Measurements from ENCODE around the gene TMUB1. TPM values are rescaled to one million over a fixed set of nuclear protein-coding genes. Genes with fewer than 3 reads are reported as not detected.

Gene TMUB1
- polyA plus RNA-seq, 1 donor from 2014 or later, result 72.6 TPM

GRCh38 chr7:151100921-151101320 is 17.6 kb upstream of the TMUB1 start:
- no peaks in the 10 kb centered on the region for H3K27me3 Mint-ChIP-seq
- H3K4me3 Mint-ChIP-seq, result no peak overlapping the region
- H3K4me1 Mint-ChIP-seq, result no peaks in the 10 kb centered on the region
- H3K27ac Mint-ChIP-seq, result no peak overlapping the region
- no peaks in the 10 kb centered on the region for H3K9me3 Mint-ChIP-seq
- H3K36me3 Mint-ChIP-seq, result peaks cover 2% of the 10 kb centered on the region

- Mint-ChIP-seq H3K27ac (no peak overlapping the region), H3K36me3 (no peaks in the 10 kb centered on the region), H3K27me3 (no peaks in the 10 kb centered on the region), H3K4me1 (no peaks in the 10 kb centered on the region), H3K4me3 (peak overlapping the region in 1 of 4 donors; percentile 63), H3K9me3 (no peaks in the 10 kb centered on the region)
Observed at GRCh38 chr7:151099486-151100211, 16.4 kb upstream of the TMUB1 start.

GRCh38 chr7:151095828-151096475 is 12.7 kb upstream of the TMUB1 start:
- Mint-ChIP-seq H3K27me3 (no peaks in the 10 kb centered on the region), H3K4me3 (no peak overlapping the region), H3K9me3 (no peaks in the 10 kb centered on the region), H3K36me3 (no peaks in the 10 kb centered on the region), H3K4me1 (peaks cover 0 to 3% (median 2%) of the 10 kb centered on the region in 3 donors), H3K27ac (no peak overlapping the region)

- H3K4me1 Mint-ChIP-seq, result peaks cover 0 to 3% (median 2%) of the 10 kb centered on the region in 3 donors
- no peak overlapping the region for H3K4me3 Mint-ChIP-seq
Observed at GRCh38 chr7:151095123-151095797, 12.0 kb upstream of the TMUB1 start.

GRCh38 chr7:151094675-151095074 is 11.4 kb upstream of the TMUB1 start:
- Mint-ChIP-seq H3K9me3 (no peaks in the 10 kb centered on the region), H3K36me3 (no peaks in the 10 kb centered on the region), H3K4me1 (peaks cover 0 to 3% (median 2%) of the 10 kb centered on the region in 3 donors), H3K27me3 (no peaks in the 10 kb centered on the region), H3K4me3 (no peak overlapping the region), H3K27ac (peak overlapping the region in 1 of 3 donors; percentile 85)

More at GRCh38 chr7:151095123-151095797, 12.0 kb upstream of the TMUB1 start:
- Mint-ChIP-seq H3K27ac (peak overlapping the region in 1 of 3 donors; percentile 85), H3K9me3 (no peaks in the 10 kb centered on the region), H3K27me3 (no peaks in the 10 kb centered on the region), H3K36me3 (no peaks in the 10 kb centered on the region)

GRCh38 chr7:151093748-151094147 is 10.5 kb upstream of the TMUB1 start:
- no peak overlapping the region for H3K4me3 Mint-ChIP-seq
- no peak overlapping the region for H3K27ac Mint-ChIP-seq
- H3K36me3 Mint-ChIP-seq, result no peaks in the 10 kb centered on the region
- H3K27me3 Mint-ChIP-seq, result no peaks in the 10 kb centered on the region
- no peaks in the 10 kb centered on the region for H3K9me3 Mint-ChIP-seq
- peaks cover 0 to 9% (median 4%) of the 10 kb centered on the region in 3 donors for H3K4me1 Mint-ChIP-seq

- Mint-ChIP-seq H3K4me3 (no peak overlapping the region), H3K27ac (no peak overlapping the region), H3K27me3 (no peaks in the 10 kb centered on the region), H3K9me3 (no peaks in the 10 kb centered on the region), H3K36me3 (no peaks in the 10 kb centered on the region), H3K4me1 (peaks cover 0 to 12% (median 9%) of the 10 kb centered on the region in 3 donors)
Observed at GRCh38 chr7:151091988-151092387, 8.7 kb upstream of the TMUB1 start.

GRCh38 chr7:151091431-151091830 is 8.1 kb upstream of the TMUB1 start:
- H3K9me3 Mint-ChIP-seq, result no peaks in the 10 kb centered on the region
- H3K4me1 Mint-ChIP-seq, result peaks cover 0 to 12% (median 9%) of the 10 kb centered on the region in 3 donors
- peak overlapping the region in 1 of 3 donors; percentile 26 for H3K27ac Mint-ChIP-seq
- H3K4me3 Mint-ChIP-seq, result peak overlapping the region in 2 of 4 donors; percentile 2 to 33
- H3K36me3 Mint-ChIP-seq, result no peaks in the 10 kb centered on the region
- no peaks in the 10 kb centered on the region for H3K27me3 Mint-ChIP-seq

- Mint-ChIP-seq H3K36me3 (no peaks in the 10 kb centered on the region), H3K9me3 (no peaks in the 10 kb centered on the region), H3K27me3 (no peaks in the 10 kb centered on the region), H3K27ac (peak overlapping the region in 2 of 3 donors; percentile 23 to 26), H3K4me3 (peak overlapping the region in 1 of 4 donors; percentile 2), H3K4me1 (peaks cover 0 to 12% (median 9%) of the 10 kb centered on the region in 3 donors)
Observed at GRCh38 chr7:151091003-151091402, 7.7 kb upstream of the TMUB1 start.

- H3K36me3 Mint-ChIP-seq, result no peaks in the 10 kb centered on the region
- H3K4me3 Mint-ChIP-seq, result peak overlapping the region in 1 of 4 donors; percentile 20
- peaks cover 1 to 16% (median 14%) of the 10 kb centered on the region in 3 donors for H3K4me1 Mint-ChIP-seq
- H3K27ac Mint-ChIP-seq, result peak overlapping the region in 1 of 3 donors; percentile 84
- no peaks in the 10 kb centered on the region for H3K27me3 Mint-ChIP-seq
- H3K9me3 Mint-ChIP-seq, result no peaks in the 10 kb centered on the region
Observed at GRCh38 chr7:151089893-151090730, 6.8 kb upstream of the TMUB1 start.

- no peaks in the 10 kb centered on the region for H3K36me3 Mint-ChIP-seq
- no peaks in the 10 kb centered on the region for H3K27me3 Mint-ChIP-seq
- peak overlapping the region; percentile 56 to 85 (median 70) for H3K4me3 Mint-ChIP-seq
- H3K4me1 Mint-ChIP-seq, result peaks cover 6 to 19% (median 18%) of the 10 kb centered on the region in 3 donors
- H3K9me3 Mint-ChIP-seq, result no peaks in the 10 kb centered on the region
- H3K27ac Mint-ChIP-seq, result peak overlapping the region; percentile 61 to 87 (median 67)
Observed at GRCh38 chr7:151088856-151089699, 5.8 kb upstream of the TMUB1 start.

GRCh38 chr7:151088019-151088855 is 4.9 kb upstream of the TMUB1 start:
- no peaks in the 10 kb centered on the region for H3K27me3 Mint-ChIP-seq
- peaks cover 10 to 21% (median 19%) of the 10 kb centered on the region in 3 donors for H3K4me1 Mint-ChIP-seq
- H3K9me3 Mint-ChIP-seq, result no peaks in the 10 kb centered on the region

More at GRCh38 chr7:151088019-151088855, 4.9 kb upstream of the TMUB1 start:
- peak overlapping the region; percentile 31 to 87 (median 61) for H3K27ac Mint-ChIP-seq
- peak overlapping the region; percentile 74 to 93 (median 82) for H3K4me3 Mint-ChIP-seq
- no peaks in the 10 kb centered on the region for H3K36me3 Mint-ChIP-seq
